ENCODE measurements around the gene RTKN.
"Not testable (repeated sequence)": the region's sequence is repeated elsewhere in the genome, so short reads cannot be mapped to it uniquely, and the experiment has no call there.

The RTKN gene

DNA sequence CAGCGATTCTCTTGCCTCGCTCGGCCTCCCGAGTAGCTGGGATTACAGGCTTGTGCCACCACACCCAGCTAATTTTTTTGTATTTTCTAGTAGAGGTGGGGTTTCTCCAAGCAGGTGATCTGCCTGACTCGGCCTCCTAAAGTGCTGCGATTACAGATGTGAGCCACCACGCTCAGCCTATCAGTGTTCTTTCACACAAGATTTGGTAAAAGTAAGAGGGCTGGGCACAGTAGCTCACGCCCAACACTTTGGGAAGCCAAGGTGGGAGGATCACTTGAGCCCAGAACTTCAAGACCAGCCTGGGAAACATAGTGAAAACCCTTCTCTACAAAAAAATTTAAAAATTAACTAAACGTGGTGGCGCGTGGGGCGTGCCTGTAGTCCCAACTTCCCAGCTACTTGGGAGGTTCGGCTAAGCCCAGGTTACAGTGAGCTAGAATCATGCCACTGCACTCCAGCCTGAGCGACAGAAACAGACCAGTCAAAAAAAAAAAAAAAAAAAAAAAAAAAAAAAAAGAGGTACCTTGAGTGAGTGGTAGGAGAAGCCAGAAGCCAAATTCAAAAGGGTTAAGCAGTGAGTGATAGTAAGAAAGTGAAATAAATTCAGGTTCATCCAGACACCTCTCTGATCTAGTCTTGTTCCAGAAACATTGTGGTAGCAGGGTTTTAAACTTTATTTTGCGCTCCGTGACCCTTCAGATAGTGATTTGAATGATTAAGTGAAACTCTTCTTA lies 29.8 kb upstream of the RTKN start:
- peak overlapping the region; percentile 98 for H3K4me3 Mint-ChIP-seq
- peaks cover 24% of the 10 kb centered on the region for H3K4me1 Mint-ChIP-seq
- peaks cover 26% of the 10 kb centered on the region for H3K36me3 Mint-ChIP-seq
- H3K27ac Mint-ChIP-seq: peak overlapping the region; percentile 96
- ATAC-seq: no peak
- H3K9me3 Mint-ChIP-seq: no peaks in the 10 kb centered on the region
- H3K27me3 Mint-ChIP-seq: no peaks in the 10 kb centered on the region

DNA sequence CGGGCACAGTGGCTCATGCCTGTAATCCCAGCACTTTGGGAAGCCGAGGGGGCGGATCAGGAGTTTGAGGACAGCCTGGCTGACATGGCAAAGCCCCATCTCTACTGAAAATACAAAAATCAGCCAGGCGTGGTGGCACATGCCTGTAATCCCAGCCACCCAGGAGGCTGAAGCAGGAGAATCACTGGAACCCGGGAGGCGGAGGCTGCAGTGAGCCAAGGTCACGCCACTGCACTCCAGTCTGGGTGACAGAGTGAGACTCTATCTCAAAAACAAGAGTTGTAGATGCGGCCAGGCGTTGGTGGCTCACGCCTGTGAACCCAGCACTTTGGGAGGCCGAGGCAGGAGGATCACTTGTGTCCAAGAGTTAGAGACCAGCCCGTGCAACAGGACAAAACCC lies 29.0 kb upstream of the RTKN start:
- Mint-ChIP-seq H3K4me1 (peaks cover 25% of the 10 kb centered on the region), H3K36me3 (peaks cover 26% of the 10 kb centered on the region), H3K27ac (peak overlapping the region; percentile 78), H3K4me3 (peak overlapping the region; percentile 63)
- not testable (repeated sequence) for H3K27me3 Mint-ChIP-seq, ATAC-seq, H3K9me3 Mint-ChIP-seq

DNA sequence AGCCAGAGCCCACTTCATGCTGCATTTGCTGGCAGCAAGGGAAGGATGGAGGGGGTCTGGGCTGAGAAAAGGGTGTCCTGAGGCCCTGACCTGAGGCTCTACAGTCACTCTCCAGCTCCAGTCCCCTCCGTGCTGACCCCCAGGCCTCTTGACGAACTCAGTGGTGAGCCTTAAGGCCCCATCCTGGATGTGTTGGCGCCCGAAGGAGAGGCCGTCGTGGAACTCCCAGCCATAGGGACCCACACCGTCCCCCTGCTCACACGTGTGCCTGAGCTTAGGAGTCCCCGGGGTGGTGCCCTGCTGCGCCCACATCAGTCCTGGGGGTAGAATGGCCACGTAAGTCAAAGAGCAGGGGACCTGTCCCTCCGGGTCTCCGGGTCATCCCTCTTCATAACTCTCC lies 22.7 kb upstream of the RTKN start:
- Mint-ChIP-seq H3K9me3 (no peaks in the 10 kb centered on the region), H3K4me1 (peaks cover 31% of the 10 kb centered on the region), H3K4me3 (peak overlapping the region; percentile 93), H3K27me3 (no peaks in the 10 kb centered on the region), H3K36me3 (peaks cover 28% of the 10 kb centered on the region), H3K27ac (peak overlapping the region; percentile 93)
- ATAC-seq: peak; percentile 3

DNA sequence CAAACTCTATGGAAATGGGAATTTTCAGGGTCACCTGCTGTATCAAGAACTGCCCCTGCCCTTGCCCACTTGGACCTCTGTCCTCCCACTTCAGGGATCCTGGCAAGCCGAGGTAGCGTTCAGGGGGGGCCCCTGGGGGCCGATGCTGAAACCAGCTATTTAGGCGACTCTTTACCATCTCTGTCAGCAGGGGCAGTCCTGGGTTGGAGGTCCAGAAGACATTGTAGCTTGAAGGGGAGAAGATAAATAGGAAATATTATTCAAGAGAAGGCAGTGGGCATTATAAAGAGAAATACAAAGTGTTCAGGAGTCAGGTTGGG lies 21.0 kb upstream of the RTKN start:
- ATAC-seq: no peak
- Mint-ChIP-seq H3K4me1 (peaks cover 40% of the 10 kb centered on the region), H3K27ac (peak overlapping the region; percentile 14), H3K27me3 (no peaks in the 10 kb centered on the region), H3K36me3 (peaks cover 28% of the 10 kb centered on the region), H3K9me3 (no peaks in the 10 kb centered on the region), H3K4me3 (no peak overlapping the region)

DNA sequence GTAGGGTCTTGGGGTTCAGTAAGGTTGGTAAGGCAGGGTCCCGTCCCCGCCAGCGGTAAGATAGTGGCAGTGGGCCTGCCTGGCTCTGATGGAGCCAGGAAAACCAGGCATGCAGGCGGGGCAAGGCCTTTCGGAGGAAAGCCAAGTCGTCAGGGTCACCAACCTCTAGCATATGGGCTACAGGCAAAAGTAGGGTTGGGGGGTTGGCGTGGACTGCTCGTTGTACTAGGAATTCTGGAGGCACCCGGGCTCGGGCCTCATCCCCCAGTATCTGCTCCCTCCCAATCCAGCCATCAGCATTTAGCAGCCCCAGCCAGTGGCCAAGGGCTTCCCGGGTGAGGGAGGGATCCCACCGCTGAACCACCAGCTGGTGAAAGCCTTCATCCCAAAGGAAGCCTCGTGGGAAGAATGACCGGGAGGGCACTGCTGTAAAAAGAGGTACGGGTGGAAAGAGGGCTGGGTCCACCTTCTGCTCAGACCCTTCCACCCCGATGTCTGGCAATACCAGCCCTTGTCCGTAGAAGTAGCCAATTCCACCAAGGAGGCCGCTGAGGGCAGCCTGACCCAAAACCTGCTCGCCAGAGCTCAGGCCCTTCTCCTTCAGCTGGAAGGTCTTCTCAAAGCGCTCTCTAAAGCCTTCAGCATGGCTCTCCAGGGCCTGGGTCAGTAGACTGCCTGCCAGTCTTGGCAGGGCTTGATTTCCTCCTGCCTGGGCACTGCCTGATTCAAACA lies 20.5 kb upstream of the RTKN start:
- Mint-ChIP-seq H3K36me3 (peaks cover 28% of the 10 kb centered on the region), H3K4me1 (peaks cover 42% of the 10 kb centered on the region), H3K27ac (peak overlapping the region; percentile 14), H3K27me3 (no peaks in the 10 kb centered on the region), H3K9me3 (no peaks in the 10 kb centered on the region), H3K4me3 (no peak overlapping the region)
- no peak for ATAC-seq

DNA sequence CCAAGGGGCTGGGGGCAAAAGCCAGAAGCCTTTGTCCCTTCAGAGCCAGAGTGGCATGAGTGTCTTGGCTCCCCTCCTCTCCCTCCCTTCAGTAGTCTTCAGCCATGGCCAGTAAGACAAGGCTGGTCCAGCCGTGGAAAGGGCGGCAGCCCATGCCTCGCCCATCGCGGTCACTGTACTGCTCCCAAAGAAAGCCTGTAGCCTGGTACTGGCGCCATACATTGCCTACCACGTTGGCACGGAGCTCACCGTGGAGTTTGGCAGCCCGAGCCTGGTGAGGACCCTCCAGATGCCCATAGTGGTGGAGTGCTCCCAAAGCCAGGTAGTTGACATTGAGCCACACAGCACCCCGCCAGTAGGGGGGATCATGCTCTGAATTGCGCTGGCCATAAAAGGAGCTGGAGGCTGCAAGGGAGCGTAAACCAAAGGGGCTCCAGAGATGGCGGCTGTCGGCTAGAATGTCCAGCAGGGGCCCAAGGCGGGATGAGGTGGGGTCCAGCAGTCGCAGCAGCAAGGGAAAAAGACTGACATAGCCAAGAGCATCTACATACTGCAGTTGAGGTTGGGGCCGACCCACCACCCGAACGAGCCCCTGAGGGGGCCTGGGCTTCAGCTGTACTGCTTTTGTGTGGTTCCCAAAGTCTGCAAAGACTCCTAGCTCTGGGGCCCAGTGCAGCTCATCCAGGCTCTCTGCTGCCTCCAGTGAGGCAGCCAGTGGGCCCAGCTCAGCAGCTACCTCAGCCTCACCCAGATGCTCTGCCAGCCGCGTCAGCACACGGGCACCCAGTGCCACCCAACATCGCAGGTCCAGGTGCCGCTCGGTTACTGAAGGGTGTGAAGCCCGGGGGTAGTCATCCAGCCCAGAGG lies 19.7 kb upstream of the RTKN start:
- Mint-ChIP-seq H3K4me1 (peaks cover 50% of the 10 kb centered on the region), H3K27me3 (no peaks in the 10 kb centered on the region), H3K36me3 (peaks cover 30% of the 10 kb centered on the region), H3K27ac (no peak overlapping the region), H3K9me3 (no peaks in the 10 kb centered on the region), H3K4me3 (no peak overlapping the region)
- no peak for ATAC-seq

DNA sequence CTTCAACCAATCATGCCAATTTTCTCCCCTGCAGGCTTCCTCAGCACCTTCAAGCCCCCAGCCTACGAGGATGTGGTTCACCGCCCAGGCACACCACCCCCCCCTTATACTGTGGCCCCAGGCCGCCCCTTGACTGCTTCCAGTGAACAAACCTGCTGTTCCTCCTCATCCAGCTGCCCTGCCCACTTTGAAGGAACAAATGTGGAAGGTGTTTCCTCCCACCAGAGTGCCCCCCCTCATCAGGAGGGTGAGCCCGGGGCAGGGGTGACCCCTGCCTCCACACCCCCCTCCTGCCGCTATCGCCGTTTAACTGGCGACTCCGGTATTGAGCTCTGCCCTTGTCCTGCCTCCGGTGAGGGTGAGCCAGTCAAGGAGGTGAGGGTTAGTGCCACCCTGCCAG lies 18.4 kb upstream of the RTKN start:
- Mint-ChIP-seq H3K36me3 (peaks cover 42% of the 10 kb centered on the region), H3K27ac (peak overlapping the region; percentile 96), H3K4me1 (peaks cover 56% of the 10 kb centered on the region), H3K4me3 (peak overlapping the region; percentile 74)
- not testable (repeated sequence) for H3K9me3 Mint-ChIP-seq, H3K27me3 Mint-ChIP-seq, ATAC-seq

DNA sequence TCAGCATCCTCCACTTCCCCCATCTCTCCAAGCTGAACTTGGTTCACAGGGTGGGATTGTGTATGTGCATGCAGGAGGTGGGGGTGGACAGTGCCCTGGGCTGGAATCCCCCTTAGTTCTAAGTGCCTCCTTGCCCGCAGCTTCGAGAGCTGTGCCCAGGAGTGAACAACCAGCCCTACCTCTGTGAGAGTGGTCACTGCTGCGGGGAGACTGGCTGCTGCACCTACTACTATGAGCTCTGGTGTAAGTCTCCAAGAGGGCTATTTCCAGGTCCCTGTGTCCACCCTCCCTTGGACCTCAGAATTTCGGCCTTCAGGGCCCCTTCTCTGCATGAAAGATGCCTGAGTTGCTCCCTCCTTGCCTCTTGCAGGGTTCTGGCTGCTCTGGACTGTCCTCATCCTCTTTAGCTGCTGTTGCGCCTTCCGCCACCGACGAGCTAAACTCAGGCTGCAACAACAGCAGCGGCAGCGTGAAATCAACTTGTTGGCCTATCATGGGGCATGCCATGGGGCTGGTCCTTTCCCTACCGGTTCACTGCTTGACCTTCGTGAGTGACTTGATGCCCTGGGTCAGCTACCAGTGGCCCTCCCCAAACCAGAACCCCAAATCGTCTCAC lies 17.9 kb upstream of the RTKN start:
- H3K27me3 Mint-ChIP-seq: not testable (repeated sequence)

DNA sequence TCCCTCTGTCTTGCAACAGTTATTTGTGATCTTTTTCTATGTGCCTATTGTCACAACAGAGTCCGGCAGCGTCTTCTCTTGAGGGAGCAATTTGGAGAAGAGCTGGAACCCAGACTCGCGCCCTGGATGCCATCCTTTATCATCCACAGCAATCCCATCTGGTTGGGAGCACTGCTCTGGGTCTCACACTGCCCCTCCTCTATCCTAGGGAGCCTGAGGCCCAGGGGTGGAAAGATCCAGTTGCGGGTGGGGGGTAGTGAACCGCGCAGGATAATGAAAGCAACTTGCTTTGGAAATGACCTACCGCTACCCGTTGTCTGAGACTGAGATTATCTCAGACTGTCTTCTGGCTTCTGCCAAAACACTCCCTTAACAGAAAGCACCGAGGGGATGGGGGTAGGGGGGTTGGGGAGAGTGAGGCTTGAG lies 17.2 kb upstream of the RTKN start:
- H3K9me3 Mint-ChIP-seq: no peaks in the 10 kb centered on the region
- peaks cover 44% of the 10 kb centered on the region for H3K36me3 Mint-ChIP-seq
- H3K27me3 Mint-ChIP-seq: no peaks in the 10 kb centered on the region
- H3K4me1 Mint-ChIP-seq: peaks cover 66% of the 10 kb centered on the region
- H3K27ac Mint-ChIP-seq: peak overlapping the region; percentile 96
- peak overlapping the region; percentile 91 for H3K4me3 Mint-ChIP-seq
- no peak for ATAC-seq

More for the DNA sequence above, 17.9 kb upstream of the RTKN start:
- Mint-ChIP-seq H3K4me1 (peaks cover 62% of the 10 kb centered on the region), H3K4me3 (peak overlapping the region; percentile 74), H3K27ac (peak overlapping the region; percentile 96), H3K36me3 (peaks cover 44% of the 10 kb centered on the region)
- not testable (repeated sequence) for H3K9me3 Mint-ChIP-seq, ATAC-seq

DNA sequence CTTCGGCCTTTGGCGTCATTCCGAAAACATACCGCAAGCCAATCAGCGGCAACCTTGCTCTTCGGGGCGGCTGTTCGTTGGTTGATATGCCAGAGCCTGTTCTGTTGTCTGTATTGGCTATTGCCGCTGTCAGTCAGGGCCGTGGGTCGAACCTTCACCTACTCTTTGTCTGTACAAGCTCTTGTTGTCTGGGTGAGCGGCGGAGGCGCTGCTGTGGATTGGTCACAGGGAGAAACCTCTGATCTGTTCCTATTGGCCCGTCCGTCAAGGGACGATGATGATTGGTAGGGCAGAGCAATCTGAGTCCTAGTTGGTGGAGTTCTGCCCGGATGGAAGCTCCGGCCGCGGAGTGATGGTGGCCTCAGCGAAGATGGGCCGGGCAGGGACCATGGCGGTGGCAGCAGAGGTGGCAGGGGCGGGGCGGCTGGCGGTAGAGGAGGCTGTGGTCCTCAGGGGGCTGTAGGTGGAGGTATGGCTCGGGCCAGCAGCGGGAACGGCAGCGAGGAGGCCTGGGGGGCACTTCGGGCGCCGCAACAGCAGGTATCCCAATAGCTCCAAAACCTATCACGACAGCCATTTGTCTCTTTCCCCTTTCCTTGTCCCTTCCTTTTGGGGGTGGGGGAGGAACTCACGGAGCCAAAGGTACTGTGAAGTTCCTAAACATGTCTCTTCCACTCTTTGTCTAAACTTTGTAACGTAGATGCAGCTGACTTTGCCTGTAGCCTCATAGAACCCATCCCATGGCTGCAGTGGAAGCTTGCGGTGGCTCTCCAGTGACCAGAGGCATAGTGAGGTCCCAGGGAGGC lies 16.6 kb upstream of the RTKN start, which contains the start of gene WBP1:
TSS of gene WBP1 (plus strand) at position 307 of the 806 bp plus-strand sequence. CDS start at position 472, 165 bp downstream.
- Mint-ChIP-seq H3K36me3 (peaks cover 44% of the 10 kb centered on the region), H3K4me1 (peaks cover 64% of the 10 kb centered on the region), H3K27ac (peak within 1 kb of the TSS; percentile 96), H3K9me3 (no peaks in the 10 kb centered on the region), H3K27me3 (no peaks in the 10 kb centered on the region), H3K4me3 (peak within 1 kb of the TSS; percentile 91)
- ATAC-seq: peak; percentile 95

DNA sequence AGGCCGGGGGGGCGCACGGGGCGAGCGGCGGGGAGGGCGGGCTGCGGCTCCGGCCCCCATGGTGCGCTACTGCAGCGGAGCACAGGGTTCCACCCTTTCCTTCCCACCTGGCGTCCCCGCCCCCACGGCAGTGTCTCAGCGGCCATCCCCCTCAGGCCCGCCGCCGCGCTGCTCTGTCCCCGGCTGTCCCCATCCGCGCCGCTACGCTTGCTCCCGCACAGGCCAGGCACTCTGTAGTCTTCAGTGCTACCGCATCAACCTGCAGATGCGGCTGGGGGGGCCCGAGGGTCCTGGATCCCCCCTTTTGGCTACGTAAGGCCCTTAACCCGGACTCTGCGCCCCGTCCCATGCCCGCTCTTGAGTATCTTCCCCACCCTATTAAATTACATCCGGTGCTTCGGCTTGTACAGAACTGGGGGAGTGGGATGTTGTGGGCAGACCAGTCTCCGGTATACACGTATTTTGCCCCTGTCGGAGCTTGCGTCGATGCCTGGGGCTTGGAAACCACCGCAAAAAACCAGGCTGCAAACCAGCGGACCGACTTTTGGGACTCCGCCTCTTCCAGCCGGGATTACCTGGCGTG lies 15.9 kb upstream of the RTKN start:
- Mint-ChIP-seq H3K36me3 (peaks cover 37% of the 10 kb centered on the region), H3K27ac (peak overlapping the region; percentile 96), H3K4me3 (peak overlapping the region; percentile 91), H3K27me3 (no peaks in the 10 kb centered on the region), H3K4me1 (peaks cover 63% of the 10 kb centered on the region), H3K9me3 (no peaks in the 10 kb centered on the region)
- ATAC-seq: peak; percentile 76

DNA sequence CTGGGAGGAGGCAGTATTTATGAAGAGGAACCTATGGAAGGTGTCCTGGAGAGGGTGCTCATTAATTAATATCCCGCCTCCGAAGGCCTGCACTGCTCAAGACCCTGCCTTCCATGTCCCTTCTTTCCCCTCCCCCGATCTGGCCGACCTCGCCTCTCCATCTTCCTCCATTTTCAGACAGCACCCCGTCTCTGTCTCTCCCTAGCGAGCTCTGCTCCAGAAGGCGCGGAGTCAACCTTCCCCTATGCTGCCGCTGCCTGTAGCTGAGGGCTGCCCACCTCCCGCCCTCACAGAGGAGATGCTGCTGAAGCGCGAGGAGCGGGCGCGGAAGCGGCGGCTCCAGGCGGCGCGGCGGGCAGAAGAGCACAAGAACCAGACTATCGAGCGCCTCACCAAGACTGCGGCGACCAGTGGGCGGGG lies 15.4 kb upstream of the RTKN start:
- no peaks in the 10 kb centered on the region for H3K27me3 Mint-ChIP-seq
- H3K36me3 Mint-ChIP-seq: peaks cover 32% of the 10 kb centered on the region
- peak overlapping the region; percentile 96 for H3K27ac Mint-ChIP-seq
- peaks cover 62% of the 10 kb centered on the region for H3K4me1 Mint-ChIP-seq
- no peak for ATAC-seq
- H3K9me3 Mint-ChIP-seq: no peaks in the 10 kb centered on the region
- H3K4me3 Mint-ChIP-seq: peak overlapping the region; percentile 91

DNA sequence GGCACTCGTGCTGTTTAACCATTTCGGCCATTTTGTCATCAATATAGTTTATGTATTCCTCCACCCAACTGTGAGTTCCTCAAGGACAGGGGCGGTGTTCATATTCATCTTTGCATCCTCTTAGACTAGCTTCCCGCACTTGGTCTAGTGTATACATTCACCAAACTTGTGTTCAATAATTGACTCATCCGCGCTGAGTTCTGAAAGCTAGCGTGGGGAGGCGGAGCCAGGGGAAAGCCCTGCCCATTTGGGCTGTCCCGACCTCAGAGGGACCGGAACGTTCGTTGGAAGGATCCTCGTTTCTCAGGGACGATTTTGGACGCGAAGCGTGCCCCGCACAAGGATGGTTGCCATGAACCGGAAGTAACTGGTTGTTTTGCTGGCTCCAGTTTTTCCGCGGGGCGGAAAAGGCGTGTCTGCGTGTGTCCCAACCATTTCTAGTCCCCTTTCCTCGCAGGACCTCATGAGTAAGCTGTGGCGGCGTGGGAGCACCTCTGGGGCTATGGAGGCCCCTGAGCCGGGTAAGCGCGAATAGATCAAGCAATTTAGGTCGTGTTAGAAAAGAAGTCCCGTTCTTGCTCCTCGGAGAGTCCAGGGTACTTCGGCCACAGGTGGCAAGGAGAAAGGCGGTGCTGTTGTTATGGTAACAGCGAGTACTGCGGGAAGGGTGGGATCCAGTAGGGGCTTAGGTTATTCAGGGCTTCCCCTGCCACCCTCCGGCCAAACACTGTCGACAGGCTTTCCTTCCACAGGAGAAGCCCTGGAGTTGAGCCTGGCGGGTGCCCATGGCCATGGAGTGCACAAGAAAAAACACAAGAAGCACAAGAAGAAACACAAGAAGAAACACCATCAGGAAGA lies 13.1 kb upstream of the RTKN start, which contains the start of gene INO80B:
TSS of gene INO80B (plus strand) at position 434 of the 858 bp plus-strand sequence. CDS start at position 464, 30 bp downstream.
- Mint-ChIP-seq H3K27ac (peak within 1 kb of the TSS; percentile 96), H3K27me3 (no peaks in the 10 kb centered on the region), H3K4me1 (peaks cover 53% of the 10 kb centered on the region), H3K9me3 (no peaks in the 10 kb centered on the region), H3K4me3 (peak within 1 kb of the TSS; percentile 91), H3K36me3 (peaks cover 17% of the 10 kb centered on the region)
- peak; percentile 64 for ATAC-seq

All from stimulated activated memory B cell treated with anti-CD40 and anti-IgM and Interleukin-4, amounts not matched to agents 10 μg/mL and 1 μg/mL and 100 μg/mL, for 72 hours (primary cell).